ENCODE results near the gene SHISA9. TPM values are rescaled to one million over a fixed set of nuclear protein-coding genes. Genes with fewer than 3 reads are reported as not detected.

SHISA9 gene
- total and polyA plus RNA-seq, 2 donors (not counting 1 experiment from before 2014, with no cell fraction given): 0.03 to 0.07 TPM

DNA sequence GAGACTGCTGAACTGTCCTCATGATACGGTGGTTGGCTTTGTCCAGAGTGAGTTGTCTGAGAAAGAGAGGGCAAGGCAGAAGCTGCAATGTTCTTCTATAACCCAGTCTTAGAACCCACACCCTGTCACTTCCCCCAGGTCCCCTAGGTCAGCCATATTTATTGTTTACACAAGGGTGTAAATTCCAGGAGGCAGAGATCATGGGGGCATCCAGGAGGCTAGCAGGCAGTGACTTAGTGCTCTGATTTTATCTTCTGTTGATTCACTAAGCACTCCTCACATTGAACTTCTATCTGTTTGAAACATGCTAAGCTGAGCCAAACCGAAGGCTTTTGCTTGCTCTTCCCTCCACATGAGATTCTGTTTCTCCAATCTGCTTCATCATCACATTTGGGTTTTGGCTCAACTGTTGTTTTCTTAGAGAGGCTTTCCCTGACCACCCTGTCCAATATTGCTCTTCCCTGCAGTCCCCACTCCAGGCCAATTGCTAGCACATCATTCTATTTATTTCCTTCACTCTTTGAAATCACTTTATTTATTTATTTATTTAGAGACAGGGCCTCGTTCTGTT lies 34.3 kb upstream of the SHISA9 start:
- no peaks in the 10 kb centered on the region for H3K36me3 ChIP-seq (replicated peaks in 1 of 2; ENCODE audit: control extremely low read depth in 1 of 2, control insufficient read depth in 1 of 2, extremely low read depth in 1 of 2, insufficient read depth in 2 of 2, low read length in 1 of 2)
- no peak overlapping the region for H3K27ac ChIP-seq (ENCODE audit: low read length in 2 of 2)
- no peak for TF ChIP-seq EZH2 (IDR thresholded peaks at IDR 0.05; ENCODE audit: borderline replicate concordance, insufficient read depth, low read depth, low read length, poor library complexity, severe bottlenecking)
- TF ChIP-seq, protein P1, sequence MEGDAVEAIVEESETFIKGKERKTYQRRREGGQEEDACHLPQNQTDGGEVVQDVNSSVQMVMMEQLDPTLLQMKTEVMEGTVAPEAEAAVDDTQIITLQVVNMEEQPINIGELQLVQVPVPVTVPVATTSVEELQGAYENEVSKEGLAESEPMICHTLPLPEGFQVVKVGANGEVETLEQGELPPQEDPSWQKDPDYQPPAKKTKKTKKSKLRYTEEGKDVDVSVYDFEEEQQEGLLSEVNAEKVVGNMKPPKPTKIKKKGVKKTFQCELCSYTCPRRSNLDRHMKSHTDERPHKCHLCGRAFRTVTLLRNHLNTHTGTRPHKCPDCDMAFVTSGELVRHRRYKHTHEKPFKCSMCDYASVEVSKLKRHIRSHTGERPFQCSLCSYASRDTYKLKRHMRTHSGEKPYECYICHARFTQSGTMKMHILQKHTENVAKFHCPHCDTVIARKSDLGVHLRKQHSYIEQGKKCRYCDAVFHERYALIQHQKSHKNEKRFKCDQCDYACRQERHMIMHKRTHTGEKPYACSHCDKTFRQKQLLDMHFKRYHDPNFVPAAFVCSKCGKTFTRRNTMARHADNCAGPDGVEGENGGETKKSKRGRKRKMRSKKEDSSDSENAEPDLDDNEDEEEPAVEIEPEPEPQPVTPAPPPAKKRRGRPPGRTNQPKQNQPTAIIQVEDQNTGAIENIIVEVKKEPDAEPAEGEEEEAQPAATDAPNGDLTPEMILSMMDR (IDR thresholded peaks at IDR 0.05): no peak
- DNase-seq: no peak
- H3K79me2 ChIP-seq (ENCODE audit: control insufficient read depth, insufficient read depth, low read length): no peaks in the 10 kb centered on the region
- Mint-ChIP-seq H3K27me3 (peaks cover 4% of the 10 kb centered on the region), H3K4me3 (no peak overlapping the region), H3K27ac (no peak overlapping the region), H3K9me3 (ENCODE audit: insufficient read depth) (peaks cover 5% of the 10 kb centered on the region), H3K4me1 (peaks cover 8% of the 10 kb centered on the region)
- no peak overlapping the region for H3K4me3 ChIP-seq (ENCODE audit: control extremely low read depth in 1 of 5, extremely low read depth in 1 of 5, insufficient read depth in 1 of 5, low read depth in 2 of 5, low read length in 4 of 5)
- H4K20me1 ChIP-seq (ENCODE audit: control insufficient read depth, insufficient read depth, low read length, poor library complexity, severe bottlenecking): no peaks in the 10 kb centered on the region
- POLR2A ChIA-PET: no interaction called here
- intact Hi-C loops (cut with micrococcal nuclease): no loop called here
- 88% methylated on average over 2 of the region's 3 CpGs for WGBS (ENCODE audit: insufficient coverage)
- CTCF ChIA-PET: no interaction called here
- no peak overlapping the region for H3K9ac ChIP-seq (ENCODE audit: low read length)
- H3K4me1 ChIP-seq (ENCODE audit: control insufficient read depth in 2 of 2, insufficient read depth in 2 of 2, low read length in 2 of 2): peaks cover 0 to 2% of the 10 kb centered on the region in 2 donors
- no peaks in the 10 kb centered on the region for H3K27me3 ChIP-seq (replicated peaks in 1 of 4; ENCODE audit: control extremely low read depth in 1 of 4, control insufficient read depth in 3 of 4, insufficient read depth in 4 of 4, low read length in 3 of 4)
- no peak for ATAC-seq (ENCODE audit: low read depth)
- no peak overlapping the region for H2AFZ ChIP-seq (ENCODE audit: insufficient read depth, low read depth, low read length, poor library complexity, severe bottlenecking)
- H3K9me3 ChIP-seq (ENCODE audit: control extremely low read depth in 1 of 3, control insufficient read depth in 2 of 3, insufficient read depth in 1 of 3, low read length in 2 of 3): peaks cover 0 to 10% (median 0%) of the 10 kb centered on the region in 3 donors
- H3K4me2 ChIP-seq (replicated peaks; ENCODE audit: low read depth, low read length, poor library complexity, severe bottlenecking): no peak overlapping the region

DNA sequence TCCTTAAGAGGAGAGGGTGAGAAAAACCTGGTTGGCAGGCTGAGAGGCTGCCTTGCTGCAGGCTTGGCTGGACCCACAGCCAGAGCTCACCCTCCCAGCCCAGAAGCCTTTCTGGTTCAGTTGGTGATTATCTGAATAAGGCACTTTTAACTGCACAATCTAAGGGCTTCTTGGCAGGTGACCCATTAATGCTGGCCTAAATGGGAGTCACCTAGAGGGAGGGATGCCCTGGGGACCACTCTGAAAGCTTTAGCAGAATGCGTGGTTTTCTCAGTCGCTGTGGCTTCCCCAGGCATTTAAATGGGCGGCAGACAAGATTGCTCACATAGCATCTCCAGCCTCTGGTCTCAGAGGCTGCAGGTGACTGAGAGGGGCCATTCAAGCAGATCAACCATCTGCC lies 33.2 kb upstream of the SHISA9 start:
- Histone ChIP-seq H3K4me3 (ENCODE audit: control extremely low read depth in 1 of 5, extremely low read depth in 1 of 5, insufficient read depth in 1 of 5, low read depth in 2 of 5, low read length in 4 of 5) (no peak overlapping the region), H3K27ac (ENCODE audit: low read length in 2 of 2) (no peak overlapping the region), H3K27me3 (replicated peaks in 1 of 4; ENCODE audit: control extremely low read depth in 1 of 4, control insufficient read depth in 3 of 4, insufficient read depth in 4 of 4, low read length in 3 of 4) (no peaks in the 10 kb centered on the region), H3K79me2 (ENCODE audit: control insufficient read depth, insufficient read depth, low read length) (no peaks in the 10 kb centered on the region), H3K36me3 (replicated peaks in 1 of 2; ENCODE audit: control extremely low read depth in 1 of 2, control insufficient read depth in 1 of 2, extremely low read depth in 1 of 2, insufficient read depth in 2 of 2, low read length in 1 of 2) (no peaks in the 10 kb centered on the region), H3K9ac (ENCODE audit: low read length) (no peak overlapping the region), H4K20me1 (ENCODE audit: control insufficient read depth, insufficient read depth, low read length, poor library complexity, severe bottlenecking) (no peaks in the 10 kb centered on the region), H2AFZ (ENCODE audit: insufficient read depth, low read depth, low read length, poor library complexity, severe bottlenecking) (no peak overlapping the region), H3K4me1 (ENCODE audit: control insufficient read depth in 2 of 2, insufficient read depth in 2 of 2, low read length in 2 of 2) (peaks cover 0 to 7% of the 10 kb centered on the region in 2 donors), H3K9me3 (ENCODE audit: control extremely low read depth in 1 of 3, control insufficient read depth in 2 of 3, insufficient read depth in 1 of 3, low read length in 2 of 3) (peaks cover 0 to 12% (median 0%) of the 10 kb centered on the region in 3 donors), H3K4me2 (replicated peaks; ENCODE audit: low read depth, low read length, poor library complexity, severe bottlenecking) (no peak overlapping the region)
- CTCF ChIA-PET: interaction anchor here (0.5 kb wide), 1 partner anchor 703 kb away, joined by 3 read pairs; no protein-coding TSS in a partner anchor
- no peak for TF ChIP-seq EZH2 (IDR thresholded peaks at IDR 0.05; ENCODE audit: borderline replicate concordance, insufficient read depth, low read depth, low read length, poor library complexity, severe bottlenecking)
- TF ChIP-seq, protein P1 (IDR thresholded peaks at IDR 0.05): no peak
- Mint-ChIP-seq H3K27ac (no peak overlapping the region), H3K27me3 (peaks cover 4% of the 10 kb centered on the region), H3K4me1 (peaks cover 13% of the 10 kb centered on the region), H3K4me3 (no peak overlapping the region), H3K9me3 (ENCODE audit: insufficient read depth) (peaks cover 6% of the 10 kb centered on the region)
- DNase-seq (no peak), ATAC-seq (ENCODE audit: low read depth) (no peak)
- intact Hi-C loops (cut with micrococcal nuclease): no loop called here
- POLR2A ChIA-PET: no interaction called here
- 52% methylated on average over 3 of the region's 3 CpGs for WGBS (ENCODE audit: insufficient coverage)
